ENCODE measurements around the gene NLGN2.

Gene NLGN2

GRCh38 chr17:7403977-7404736, 3.5 kb upstream of the NLGN2 start, which contains the start of gene TMEM256:
TMEM256 (minus strand) TSS chr17:7404097; CDS start chr17:7404084, 13 bp downstream.
- peak within 1 kb of the TSS; percentile 80 for H3K4me3 ChIP-seq (ENCODE audit: low read length)
- TF ChIP-seq, protein P1, sequence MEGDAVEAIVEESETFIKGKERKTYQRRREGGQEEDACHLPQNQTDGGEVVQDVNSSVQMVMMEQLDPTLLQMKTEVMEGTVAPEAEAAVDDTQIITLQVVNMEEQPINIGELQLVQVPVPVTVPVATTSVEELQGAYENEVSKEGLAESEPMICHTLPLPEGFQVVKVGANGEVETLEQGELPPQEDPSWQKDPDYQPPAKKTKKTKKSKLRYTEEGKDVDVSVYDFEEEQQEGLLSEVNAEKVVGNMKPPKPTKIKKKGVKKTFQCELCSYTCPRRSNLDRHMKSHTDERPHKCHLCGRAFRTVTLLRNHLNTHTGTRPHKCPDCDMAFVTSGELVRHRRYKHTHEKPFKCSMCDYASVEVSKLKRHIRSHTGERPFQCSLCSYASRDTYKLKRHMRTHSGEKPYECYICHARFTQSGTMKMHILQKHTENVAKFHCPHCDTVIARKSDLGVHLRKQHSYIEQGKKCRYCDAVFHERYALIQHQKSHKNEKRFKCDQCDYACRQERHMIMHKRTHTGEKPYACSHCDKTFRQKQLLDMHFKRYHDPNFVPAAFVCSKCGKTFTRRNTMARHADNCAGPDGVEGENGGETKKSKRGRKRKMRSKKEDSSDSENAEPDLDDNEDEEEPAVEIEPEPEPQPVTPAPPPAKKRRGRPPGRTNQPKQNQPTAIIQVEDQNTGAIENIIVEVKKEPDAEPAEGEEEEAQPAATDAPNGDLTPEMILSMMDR (conservative IDR thresholded peaks at IDR 0.05; ENCODE audit: low read length) = no peak
- DNase-seq (ENCODE audit: low read depth) = peak; percentile 99

DNA sequence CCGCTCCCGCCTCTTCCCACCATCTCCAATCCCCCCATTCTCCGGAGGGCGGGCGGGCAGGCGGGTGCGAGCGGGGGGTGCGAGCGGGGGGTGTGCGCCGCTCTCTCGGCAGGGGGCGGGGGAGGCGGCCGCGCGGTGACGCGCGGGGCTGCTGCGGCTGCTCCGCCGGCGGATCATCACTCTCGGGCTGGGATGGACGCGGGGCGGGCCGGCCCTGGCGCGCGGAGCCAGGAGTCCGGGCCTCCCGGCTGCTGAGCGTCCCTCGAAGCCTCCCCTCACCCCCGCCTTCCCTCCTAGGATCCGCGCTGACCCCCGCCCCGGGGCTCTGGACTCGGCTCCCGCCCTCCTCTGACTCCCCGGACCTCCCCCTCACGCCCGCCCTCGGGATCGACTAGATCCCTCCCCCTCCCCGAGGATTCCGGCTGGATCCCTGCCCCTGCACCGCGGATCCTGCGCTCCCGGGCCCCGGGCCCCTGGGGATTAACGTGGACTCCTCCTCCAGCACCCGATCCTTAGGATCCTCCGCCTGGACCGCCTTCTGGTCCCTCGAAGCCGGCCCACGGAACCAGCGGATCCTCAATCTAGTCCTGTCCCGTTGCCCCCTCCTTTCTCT, 2.8 kb upstream of the NLGN2 start:
- TF ChIP-seq, protein P1 (conservative IDR thresholded peaks at IDR 0.05; ENCODE audit: low read length) = no peak
- DNase-seq (ENCODE audit: low read depth) = no peak
- H3K4me3 ChIP-seq (ENCODE audit: low read length) = peak overlapping the region; percentile 80

DNA sequence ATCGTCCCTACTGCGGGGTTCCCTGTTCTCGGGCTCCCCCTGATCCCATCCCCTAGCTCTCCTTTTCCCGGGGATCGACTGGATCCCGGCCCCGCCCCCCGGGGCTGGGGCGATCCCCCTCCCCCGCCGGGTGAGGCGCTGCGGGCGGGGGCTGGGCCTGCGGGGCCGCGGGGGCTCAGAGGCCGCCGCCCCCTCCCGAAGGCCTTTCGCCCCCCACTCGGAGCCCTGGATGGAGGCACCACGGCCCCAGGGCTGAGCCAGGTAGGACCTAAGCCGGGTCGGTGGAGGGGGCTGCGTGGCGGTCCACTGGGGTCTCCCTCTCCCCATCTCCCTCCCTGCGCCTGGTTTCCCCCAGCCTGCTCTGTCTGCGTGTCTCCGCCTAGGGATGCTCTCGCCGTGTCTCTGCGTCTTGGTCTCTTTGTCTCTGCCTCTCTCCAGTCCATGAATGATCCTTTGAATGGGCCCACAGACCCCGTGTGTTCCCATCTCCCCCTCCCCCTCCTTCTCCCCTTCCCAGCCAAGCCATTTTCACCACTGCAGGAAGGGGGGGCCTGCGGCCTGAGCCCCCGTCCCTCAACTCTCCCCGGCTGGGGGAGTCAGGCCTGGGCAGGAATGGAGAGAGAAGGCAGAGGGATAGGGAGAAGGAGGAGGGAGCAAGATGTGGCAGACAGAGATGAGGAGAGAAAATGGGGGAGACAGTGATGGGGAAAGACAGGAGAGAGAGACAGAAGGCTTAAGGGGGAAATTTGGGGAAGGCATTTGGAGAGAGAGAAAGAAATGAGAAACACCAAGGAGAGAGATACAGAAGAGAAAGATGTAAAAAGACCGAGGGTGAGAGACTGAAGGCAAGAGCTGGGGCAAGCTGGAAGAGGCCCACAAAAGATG, 2.1 kb upstream of the NLGN2 start:
- peak overlapping the region; percentile 80 for H3K4me3 ChIP-seq (ENCODE audit: low read length)
- TF ChIP-seq, protein P1 (conservative IDR thresholded peaks at IDR 0.05; ENCODE audit: low read length) = no peak

GRCh38 chr17:7406235-7406825, 1.3 kb upstream of the NLGN2 start:
- H3K4me3 ChIP-seq (ENCODE audit: low read length) = peak overlapping the region; percentile 80
- DNase-seq (ENCODE audit: low read depth) = no peak

More for the DNA sequence above, 2.1 kb upstream of the NLGN2 start:
- no peak for DNase-seq (ENCODE audit: low read depth)

DNA sequence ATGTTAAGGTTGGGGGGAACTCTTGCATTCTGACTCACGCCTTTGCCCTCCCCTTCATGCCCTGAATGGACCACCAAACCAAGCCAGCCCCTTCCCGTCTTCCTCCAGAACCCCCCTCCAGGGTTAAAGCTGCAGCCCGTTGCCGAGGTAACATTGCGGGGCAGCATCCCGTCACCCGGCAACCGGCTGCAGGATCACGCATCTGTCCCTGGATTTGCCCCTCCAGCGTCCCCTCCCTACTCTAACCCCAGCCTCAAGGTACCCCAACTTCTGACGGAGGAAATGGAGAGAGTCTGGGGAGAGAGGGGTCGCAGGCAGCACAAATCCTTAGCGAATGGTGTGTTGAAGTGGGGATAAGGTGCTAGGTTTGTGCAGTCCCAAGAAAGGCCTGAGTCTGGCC, 563 bp upstream of the NLGN2 start:
- TF ChIP-seq, protein P1 (conservative IDR thresholded peaks at IDR 0.05; ENCODE audit: low read length) = no peak
- DNase-seq (ENCODE audit: low read depth) = no peak
- peak overlapping the region; percentile 12; the same call in 1 of the 2 replicates for H3K4me3 ChIP-seq (ENCODE audit: low read length)

More at GRCh38 chr17:7406235-7406825, 1.3 kb upstream of the NLGN2 start:
- TF ChIP-seq, protein P1 (conservative IDR thresholded peaks at IDR 0.05; ENCODE audit: low read length) = no peak

- DNase-seq (ENCODE audit: low read depth) = no peak
- H3K4me3 ChIP-seq (ENCODE audit: low read length) = no peak overlapping the region
- TF ChIP-seq, protein P1 (conservative IDR thresholded peaks at IDR 0.05; ENCODE audit: low read length) = no peak
These were observed 645 bp downstream of the NLGN2 start for GRCh38 chr17:7408252-7408727.
